ENCODE data around the gene JADE3. TPM values are rescaled to one million over a fixed set of nuclear protein-coding genes. Genes with fewer than 3 reads are reported as not detected.

JADE3 gene
- polyA plus RNA-seq, 1 donor (not counting 4 experiments of a cell fraction or from before 2014, with no cell fraction given): 8.2 TPM

GRCh38 chrX:46941341-46941740 lies 29.1 kb downstream of the JADE3 start:
- dilution Hi-C loops (cut with MboI; ENCODE audit: extremely low pct_ligation_motif_present, low sequenced_read_pairs): no loop called here
- no peaks in the 10 kb centered on the region for H3K27me3 ChIP-seq (ENCODE audit: control insufficient read depth, extremely low read depth, insufficient read depth, low read length)
- no peak overlapping the region for H3K27ac ChIP-seq (ENCODE audit: control insufficient read depth, insufficient read depth, low read length)
- H2AFZ ChIP-seq (ENCODE audit: control insufficient read depth, low read length): no peak overlapping the region
- H3K79me2 ChIP-seq (ENCODE audit: control insufficient read depth, insufficient read depth, low read length): peaks cover 5% of the 10 kb centered on the region
- H4K20me1 ChIP-seq (ENCODE audit: control insufficient read depth, extremely low read depth, insufficient read depth, low read length): no peaks in the 10 kb centered on the region
- no peaks in the 10 kb centered on the region for H3K9me3 ChIP-seq (ENCODE audit: control insufficient read depth, low read depth, low read length)
- H3K4me2 ChIP-seq (ENCODE audit: control insufficient read depth, extremely low read depth, insufficient read depth, low read depth, low read length): no peak overlapping the region
- DNase-seq (ENCODE audit: low read depth, low spot score) (no peak), FAIRE-seq (no peak)
- no peak overlapping the region for H3K9ac ChIP-seq (ENCODE audit: control insufficient read depth, extremely low read depth, insufficient read depth, low read length)
- no peak overlapping the region for H3K4me3 ChIP-seq (ENCODE audit: control insufficient read depth in 2 of 3, extremely low read depth in 1 of 3, insufficient read depth in 2 of 3, low read depth in 1 of 3, low read length in 3 of 3)
- H3K9me1 ChIP-seq (ENCODE audit: control insufficient read depth, extremely low read depth, insufficient read depth, low read length): no peaks in the 10 kb centered on the region
- TF ChIP-seq, protein P1, sequence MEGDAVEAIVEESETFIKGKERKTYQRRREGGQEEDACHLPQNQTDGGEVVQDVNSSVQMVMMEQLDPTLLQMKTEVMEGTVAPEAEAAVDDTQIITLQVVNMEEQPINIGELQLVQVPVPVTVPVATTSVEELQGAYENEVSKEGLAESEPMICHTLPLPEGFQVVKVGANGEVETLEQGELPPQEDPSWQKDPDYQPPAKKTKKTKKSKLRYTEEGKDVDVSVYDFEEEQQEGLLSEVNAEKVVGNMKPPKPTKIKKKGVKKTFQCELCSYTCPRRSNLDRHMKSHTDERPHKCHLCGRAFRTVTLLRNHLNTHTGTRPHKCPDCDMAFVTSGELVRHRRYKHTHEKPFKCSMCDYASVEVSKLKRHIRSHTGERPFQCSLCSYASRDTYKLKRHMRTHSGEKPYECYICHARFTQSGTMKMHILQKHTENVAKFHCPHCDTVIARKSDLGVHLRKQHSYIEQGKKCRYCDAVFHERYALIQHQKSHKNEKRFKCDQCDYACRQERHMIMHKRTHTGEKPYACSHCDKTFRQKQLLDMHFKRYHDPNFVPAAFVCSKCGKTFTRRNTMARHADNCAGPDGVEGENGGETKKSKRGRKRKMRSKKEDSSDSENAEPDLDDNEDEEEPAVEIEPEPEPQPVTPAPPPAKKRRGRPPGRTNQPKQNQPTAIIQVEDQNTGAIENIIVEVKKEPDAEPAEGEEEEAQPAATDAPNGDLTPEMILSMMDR (optimal IDR thresholded peaks at IDR 0.05 in 1 of 3, IDR thresholded peaks at IDR 0.05 in 1 of 3, conservative IDR thresholded peaks at IDR 0.05 in 1 of 3; ENCODE audit: extremely low read depth in 1 of 3, insufficient read depth in 2 of 3, low read length in 3 of 3): no peak
- TF ChIP-seq EZH2 (IDR thresholded peaks at IDR 0.05; ENCODE audit: low read length): no peak
- H3K36me3 ChIP-seq (ENCODE audit: control insufficient read depth in 2 of 2, extremely low read depth in 1 of 2, insufficient read depth in 2 of 2, low read length in 2 of 2): no peaks in the 10 kb centered on the region
- H3K4me1 ChIP-seq (ENCODE audit: control insufficient read depth, extremely low read depth, insufficient read depth, low read length): no peaks in the 10 kb centered on the region

DNA sequence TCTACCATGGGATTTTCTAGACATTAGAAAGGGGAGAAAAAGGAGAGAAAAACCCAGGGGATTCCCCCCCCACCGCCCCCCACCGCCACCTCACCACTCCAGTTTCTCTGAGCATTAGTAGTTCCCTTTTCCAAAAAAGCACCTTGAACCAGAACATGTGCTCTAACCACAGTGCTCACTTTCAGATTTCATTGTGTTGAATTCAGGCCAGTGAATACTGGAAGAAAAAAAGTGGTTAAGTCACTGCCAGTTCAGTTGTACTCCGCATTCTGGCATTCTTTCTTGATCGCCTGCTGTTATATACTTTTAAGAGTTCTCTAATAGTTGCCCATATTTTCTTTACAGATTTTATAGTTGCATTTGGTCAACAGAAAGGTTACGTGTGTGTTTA lies 40.9 kb downstream of the JADE3 start:
- dilution Hi-C loops (cut with MboI; ENCODE audit: extremely low pct_ligation_motif_present, low sequenced_read_pairs): no loop called here
- Histone ChIP-seq H3K27me3 (ENCODE audit: control insufficient read depth, extremely low read depth, insufficient read depth, low read length) (no peaks in the 10 kb centered on the region), H3K9me1 (ENCODE audit: control insufficient read depth, extremely low read depth, insufficient read depth, low read length) (no peaks in the 10 kb centered on the region), H3K9me3 (ENCODE audit: control insufficient read depth, low read depth, low read length) (no peaks in the 10 kb centered on the region), H3K27ac (ENCODE audit: control insufficient read depth, insufficient read depth, low read length) (no peak overlapping the region), H3K9ac (ENCODE audit: control insufficient read depth, extremely low read depth, insufficient read depth, low read length) (no peak overlapping the region), H3K4me3 (ENCODE audit: control insufficient read depth in 2 of 3, extremely low read depth in 1 of 3, insufficient read depth in 2 of 3, low read depth in 1 of 3, low read length in 3 of 3) (no peak overlapping the region), H4K20me1 (ENCODE audit: control insufficient read depth, extremely low read depth, insufficient read depth, low read length) (no peaks in the 10 kb centered on the region), H3K4me2 (ENCODE audit: control insufficient read depth, extremely low read depth, insufficient read depth, low read depth, low read length) (no peak overlapping the region), H3K36me3 (ENCODE audit: control insufficient read depth in 2 of 2, extremely low read depth in 1 of 2, insufficient read depth in 2 of 2, low read length in 2 of 2) (no peaks in the 10 kb centered on the region), H3K4me1 (ENCODE audit: control insufficient read depth, extremely low read depth, insufficient read depth, low read length) (no peaks in the 10 kb centered on the region), H2AFZ (ENCODE audit: control insufficient read depth, low read length) (no peak overlapping the region), H3K79me2 (ENCODE audit: control insufficient read depth, insufficient read depth, low read length) (peaks cover 2% of the 10 kb centered on the region)
- DNase-seq (ENCODE audit: low read depth, low spot score) (no peak), FAIRE-seq (no peak)
- TF ChIP-seq, protein P1 (optimal IDR thresholded peaks at IDR 0.05 in 1 of 3, IDR thresholded peaks at IDR 0.05 in 1 of 3, conservative IDR thresholded peaks at IDR 0.05 in 1 of 3; ENCODE audit: extremely low read depth in 1 of 3, insufficient read depth in 2 of 3, low read length in 3 of 3): no peak
- TF ChIP-seq EZH2 (IDR thresholded peaks at IDR 0.05; ENCODE audit: low read length): no peak

Data from keratinocyte (primary cell).